Progenitor cell of endocrine pancreas (in vitro differentiated cells): ENCODE data around the gene ZCCHC7. TPM values are rescaled to one million over a fixed set of nuclear protein-coding genes. Genes with fewer than 3 reads are reported as not detected.

Experiments used
- DNase-seq: peaks from one replicate; pipeline ENCODE4 v3.0.0; 2021; ENCODE audit warnings: low spot score; ENCODE audit not compliant: unreplicated experiment
- H3K27ac Mint-ChIP-seq: 2 replicates; pipeline ENCODE4 v1.8.0; 2021; ENCODE audit warnings: mild to moderate bottlenecking, moderate library complexity, mixed read lengths
- H3K27me3 Mint-ChIP-seq: 2 replicates; pipeline ENCODE4 v1.8.0; 2021; ENCODE audit warnings: mixed read lengths
- H3K36me3 Mint-ChIP-seq: 2 replicates; pipeline ENCODE4 v1.8.0; 2022; ENCODE audit warnings: mixed read lengths; ENCODE audit not compliant: insufficient read depth
- H3K4me1 Mint-ChIP-seq: 2 replicates; pipeline ENCODE4 v1.8.0; 2021; ENCODE audit warnings: low read depth, mixed read lengths
- H3K4me3 Mint-ChIP-seq: 2 replicates; pipeline ENCODE4 v1.8.0; 2021; ENCODE audit warnings: low read depth, mild to moderate bottlenecking, moderate library complexity, mixed read lengths
- H3K9me3 Mint-ChIP-seq: 2 replicates; pipeline ENCODE4 v1.8.0; 2021; ENCODE audit warnings: low read depth, mixed read lengths
- total RNA-seq: library from RNA; stranded (reverse); gene quantifications from 2 replicates; pipeline ENCODE4 v1.2.1, GENCODE V29; 2021
- TF ChIP-seq, protein P1 (sequence below): fragments of 200-600 bp; sonication (generic); IDR thresholded peaks from one replicate; pipeline ENCODE4 v1.5.0; 2021; ENCODE audit warnings: antibody characterized with exemption, mild to moderate bottlenecking; ENCODE audit not compliant: unreplicated experiment

Gene ZCCHC7
- total RNA-seq, 1 donor from 2014 or later: 16.6 TPM

DNA sequence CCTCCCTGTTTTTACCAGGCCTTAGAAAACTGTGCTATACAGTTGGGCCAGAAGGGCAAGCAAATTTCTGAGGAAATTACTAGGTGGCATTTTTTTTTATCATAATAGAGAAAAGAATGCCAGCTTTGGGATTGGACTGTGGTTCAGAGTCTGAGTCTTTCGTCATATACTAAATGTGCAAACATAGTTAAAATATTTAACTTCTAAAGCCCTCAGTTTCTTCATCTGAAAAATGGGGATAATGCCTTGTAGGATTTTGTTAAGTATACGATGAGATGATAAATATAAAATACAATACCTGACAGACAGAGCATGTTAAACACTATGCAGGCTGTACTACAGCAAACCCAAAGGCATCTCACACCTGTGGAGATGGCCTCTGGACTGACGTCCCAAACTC is 214.9 kb downstream of the ZCCHC7 start:
- DNase-seq: no peak
- H3K27me3 Mint-ChIP-seq: no peaks in the 10 kb centered on the region
- no peak overlapping the region for H3K4me3 Mint-ChIP-seq
- no peaks in the 10 kb centered on the region for H3K36me3 Mint-ChIP-seq
- H3K4me1 Mint-ChIP-seq: peaks cover 2% of the 10 kb centered on the region
- no peaks in the 10 kb centered on the region for H3K9me3 Mint-ChIP-seq
- H3K27ac Mint-ChIP-seq: no peak overlapping the region
- TF ChIP-seq, protein P1, sequence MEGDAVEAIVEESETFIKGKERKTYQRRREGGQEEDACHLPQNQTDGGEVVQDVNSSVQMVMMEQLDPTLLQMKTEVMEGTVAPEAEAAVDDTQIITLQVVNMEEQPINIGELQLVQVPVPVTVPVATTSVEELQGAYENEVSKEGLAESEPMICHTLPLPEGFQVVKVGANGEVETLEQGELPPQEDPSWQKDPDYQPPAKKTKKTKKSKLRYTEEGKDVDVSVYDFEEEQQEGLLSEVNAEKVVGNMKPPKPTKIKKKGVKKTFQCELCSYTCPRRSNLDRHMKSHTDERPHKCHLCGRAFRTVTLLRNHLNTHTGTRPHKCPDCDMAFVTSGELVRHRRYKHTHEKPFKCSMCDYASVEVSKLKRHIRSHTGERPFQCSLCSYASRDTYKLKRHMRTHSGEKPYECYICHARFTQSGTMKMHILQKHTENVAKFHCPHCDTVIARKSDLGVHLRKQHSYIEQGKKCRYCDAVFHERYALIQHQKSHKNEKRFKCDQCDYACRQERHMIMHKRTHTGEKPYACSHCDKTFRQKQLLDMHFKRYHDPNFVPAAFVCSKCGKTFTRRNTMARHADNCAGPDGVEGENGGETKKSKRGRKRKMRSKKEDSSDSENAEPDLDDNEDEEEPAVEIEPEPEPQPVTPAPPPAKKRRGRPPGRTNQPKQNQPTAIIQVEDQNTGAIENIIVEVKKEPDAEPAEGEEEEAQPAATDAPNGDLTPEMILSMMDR: no peak

DNA sequence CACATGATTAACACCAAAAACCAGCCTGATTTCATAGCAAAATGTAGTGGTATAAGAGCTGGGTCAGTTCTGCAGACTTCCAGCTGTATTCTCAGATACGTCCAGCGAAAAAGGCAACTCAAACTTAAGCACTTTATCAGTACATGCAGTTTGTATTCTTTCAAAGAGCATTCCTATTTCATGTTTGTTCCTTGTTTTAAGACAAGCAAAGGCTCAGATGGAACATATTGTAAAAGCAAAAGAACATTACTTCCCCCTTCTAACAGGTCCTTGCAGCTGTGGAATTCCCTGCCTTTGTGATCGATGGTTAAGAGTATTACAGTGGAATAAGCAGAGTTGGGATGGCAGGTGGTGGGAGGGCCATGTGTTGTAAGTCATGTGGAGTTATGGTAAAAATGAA is 215.8 kb downstream of the ZCCHC7 start:
- Mint-ChIP-seq H3K27ac (no peak overlapping the region), H3K9me3 (no peaks in the 10 kb centered on the region), H3K4me1 (peaks cover 2% of the 10 kb centered on the region), H3K36me3 (no peaks in the 10 kb centered on the region), H3K4me3 (no peak overlapping the region), H3K27me3 (no peaks in the 10 kb centered on the region)
- TF ChIP-seq, protein P1: no peak
- DNase-seq: no peak

DNA sequence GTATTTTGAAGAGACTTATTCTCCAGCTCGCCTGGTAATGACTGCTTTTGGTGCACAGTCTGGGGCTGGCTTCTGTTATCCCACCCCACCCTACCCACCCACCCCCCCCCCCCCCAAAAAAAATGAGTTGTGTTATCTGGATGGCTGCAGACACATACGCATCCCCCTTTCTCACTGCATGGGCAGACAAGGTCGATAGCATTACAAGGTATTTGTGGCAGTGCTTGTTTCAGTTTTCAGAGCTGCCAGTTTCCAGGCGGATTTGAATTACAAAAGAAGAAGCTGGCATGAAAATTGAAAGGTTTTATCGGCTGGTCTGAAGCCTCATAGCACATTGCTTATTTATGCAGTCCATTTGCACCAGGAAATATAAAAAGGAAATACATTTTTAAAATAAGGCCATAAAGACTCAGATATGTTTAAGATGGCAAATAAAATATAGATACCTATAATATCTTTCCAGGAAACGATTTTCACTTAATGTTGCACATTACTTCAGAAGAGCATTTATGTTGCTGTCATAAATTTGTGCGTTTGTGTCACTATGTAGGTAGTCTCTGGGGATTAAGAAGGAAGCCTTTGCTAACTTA is 217.0 kb downstream of the ZCCHC7 start:
- TF ChIP-seq, protein P1: no peak
- no peak overlapping the region for H3K4me3 Mint-ChIP-seq
- no peak for DNase-seq

DNA sequence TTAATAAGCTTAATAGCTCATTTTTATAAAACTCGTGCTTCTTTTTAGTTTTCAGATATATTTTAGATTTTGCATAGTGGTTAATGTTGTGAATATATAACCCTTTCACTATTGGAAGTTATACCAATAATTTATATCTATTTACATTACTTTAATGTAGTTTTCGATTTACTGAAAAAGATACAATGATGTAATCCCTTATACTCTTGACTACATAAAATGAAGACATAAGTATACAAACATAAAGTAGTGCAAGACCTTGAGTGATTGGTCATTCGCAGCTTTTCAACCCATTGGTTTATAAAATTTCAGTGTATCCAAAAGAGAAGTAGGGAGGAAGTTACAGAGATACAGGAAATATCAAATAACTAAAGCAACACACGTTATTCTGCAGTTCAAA is 217.8 kb downstream of the ZCCHC7 start:
- no peaks in the 10 kb centered on the region for H3K9me3 Mint-ChIP-seq
- TF ChIP-seq, protein P1: no peak
- H3K4me1 Mint-ChIP-seq: peaks cover 2% of the 10 kb centered on the region
- no peak overlapping the region for H3K27ac Mint-ChIP-seq
- DNase-seq: no peak
- H3K27me3 Mint-ChIP-seq: no peaks in the 10 kb centered on the region
- H3K4me3 Mint-ChIP-seq: no peak overlapping the region
- H3K36me3 Mint-ChIP-seq: no peaks in the 10 kb centered on the region

More for the DNA sequence above, 217.0 kb downstream of the ZCCHC7 start:
- Mint-ChIP-seq H3K36me3 (no peaks in the 10 kb centered on the region), H3K4me1 (peaks cover 2% of the 10 kb centered on the region), H3K27me3 (no peaks in the 10 kb centered on the region), H3K27ac (no peak overlapping the region), H3K9me3 (no peaks in the 10 kb centered on the region)

DNA sequence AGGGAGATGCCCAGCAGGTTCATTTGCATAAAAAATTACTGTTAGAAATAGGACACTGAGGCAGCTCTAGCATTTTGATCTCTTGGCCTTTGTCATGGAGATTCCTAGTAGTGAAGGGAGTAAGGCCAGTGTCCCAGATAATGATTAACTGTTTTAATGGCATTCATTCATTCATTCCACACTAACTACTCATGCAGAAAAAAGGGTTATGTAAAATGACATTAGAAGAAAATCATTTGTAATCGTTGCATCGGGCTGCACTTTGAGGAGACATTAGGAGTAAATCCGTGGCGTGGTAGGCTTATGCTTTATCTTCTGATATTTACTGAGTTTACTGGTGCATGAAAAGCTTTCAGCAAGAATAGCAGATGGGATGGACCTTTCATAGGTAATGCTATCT is 219.5 kb downstream of the ZCCHC7 start:
- no peak overlapping the region for H3K27ac Mint-ChIP-seq
- H3K36me3 Mint-ChIP-seq: no peaks in the 10 kb centered on the region
- H3K4me1 Mint-ChIP-seq: peaks cover 2% of the 10 kb centered on the region
- DNase-seq: no peak
- H3K27me3 Mint-ChIP-seq: no peaks in the 10 kb centered on the region
- H3K4me3 Mint-ChIP-seq: no peak overlapping the region
- TF ChIP-seq, protein P1: no peak
- H3K9me3 Mint-ChIP-seq: no peaks in the 10 kb centered on the region
